GM21717 (cell line): ENCODE measurements around the gene ANKHD1.
"Not testable (repeated sequence)": the region's sequence is repeated elsewhere in the genome, so short reads cannot be mapped to it uniquely, and the experiment has no call there.

ENCODE experiments used
- ATAC-seq: cut with Tn5 transposase; IDR thresholded peaks from one replicate; pipeline ENCODE4 v1.9.1; 2021; ENCODE audit warnings: mild to moderate bottlenecking, moderate library complexity; ENCODE audit not compliant: unreplicated experiment

ANKHD1 gene

GRCh38 chr5:140418862-140419520 lies 17.4 kb downstream of the ANKHD1 start:
- no peak for ATAC-seq

GRCh38 chr5:140420226-140420570 lies 18.6 kb downstream of the ANKHD1 start:
- no peak for ATAC-seq

- no peak for ATAC-seq
These were observed 19.2 kb downstream of the ANKHD1 start for GRCh38 chr5:140420665-140421361.

GRCh38 chr5:140421375-140421774 lies 19.7 kb downstream of the ANKHD1 start:
- ATAC-seq, result not testable (repeated sequence)

- ATAC-seq, result no peak
These were observed 22.0 kb downstream of the ANKHD1 start for GRCh38 chr5:140423609-140424008.

- no peak for ATAC-seq
These were observed 22.5 kb downstream of the ANKHD1 start for GRCh38 chr5:140424135-140424534.

- ATAC-seq, result not testable (repeated sequence)
These were observed 26.1 kb downstream of the ANKHD1 start for GRCh38 chr5:140427726-140428125.

GRCh38 chr5:140429724-140430123 lies 28.1 kb downstream of the ANKHD1 start:
- ATAC-seq, result no peak

- ATAC-seq, result no peak
These were observed 30.6 kb downstream of the ANKHD1 start for GRCh38 chr5:140432212-140432611.

GRCh38 chr5:140432916-140433315 lies 31.3 kb downstream of the ANKHD1 start:
- ATAC-seq, result no peak

- ATAC-seq, result not testable (repeated sequence)
These were observed 55.7 kb downstream of the ANKHD1 start for GRCh38 chr5:140457368-140457767.

- ATAC-seq, result no peak
These were observed 65.5 kb downstream of the ANKHD1 start for GRCh38 chr5:140466981-140467742.

GRCh38 chr5:140468188-140468587 lies 66.6 kb downstream of the ANKHD1 start:
- no peak for ATAC-seq

GRCh38 chr5:140469259-140469658 lies 67.6 kb downstream of the ANKHD1 start:
- no peak for ATAC-seq

- no peak for ATAC-seq
These were observed 78.8 kb downstream of the ANKHD1 start for GRCh38 chr5:140480310-140481014.

GRCh38 chr5:140481758-140482157 lies 80.1 kb downstream of the ANKHD1 start:
- no peak for ATAC-seq

- no peak for ATAC-seq
These were observed 81.4 kb downstream of the ANKHD1 start for GRCh38 chr5:140483055-140483454.

- ATAC-seq, result not testable (repeated sequence)
These were observed 86.5 kb downstream of the ANKHD1 start for GRCh38 chr5:140488141-140488540.

GRCh38 chr5:140488914-140489313 lies 87.3 kb downstream of the ANKHD1 start:
- ATAC-seq, result no peak

GRCh38 chr5:140497897-140498296 lies 96.3 kb downstream of the ANKHD1 start:
- ATAC-seq, result no peak

GRCh38 chr5:140498591-140498990 lies 97.0 kb downstream of the ANKHD1 start:
- ATAC-seq, result no peak
